DND-41 (cell line): Measurements from ENCODE around the gene DDO.

Experiments
- ATAC-seq: fragments of 200-7000 bp; cut with Tn5 transposase; 3 replicates; pipeline ENCODE4 v1.9.1; 2021; ENCODE audit warnings: low read depth; ENCODE audit not compliant: insufficient read depth
- DNase-seq: peaks from one replicate; pipeline ENCODE4 v3.0.0-alpha.2; 2020
- H2AFZ ChIP-seq: 2 replicates; pipeline ENCODE4 v1.6.0; 2012; ENCODE audit warnings: low read depth, low read length
- H3K27ac ChIP-seq: 2 replicates; pipeline ENCODE4 v1.5.1; 2012; ENCODE audit warnings: low read length, inconsistent platforms
- H3K27me3 ChIP-seq: fragments of 200-600 bp; sonication (generic); 2 replicates; pipeline ENCODE4 v1.6.0; 2012; ENCODE audit warnings: low read length, mild to moderate bottlenecking, inconsistent platforms; ENCODE audit not compliant: insufficient read depth, poor library complexity
- H3K36me3 ChIP-seq: 2 replicates; pipeline ENCODE4 v1.5.1; 2012; ENCODE audit warnings: low read length, inconsistent platforms; ENCODE audit not compliant: insufficient read depth
- H3K4me1 ChIP-seq: 2 replicates; pipeline ENCODE4 v1.5.1; 2012; ENCODE audit warnings: mild to moderate bottlenecking, low read length; ENCODE audit not compliant: insufficient read depth
- H3K4me2 ChIP-seq: 2 replicates; pipeline ENCODE4 v1.6.0; 2012; ENCODE audit warnings: mild to moderate bottlenecking, moderate library complexity, low read length, inconsistent platforms; ENCODE audit not compliant: insufficient read depth
- H3K4me3 ChIP-seq, 2 experiments: fragments of 200-600 bp in 1 of 2; shearing (Covaris generic) in 1 of 2; 2 replicates each; pipeline ENCODE4 v1.5.1; 2012 to 2016; ENCODE audit warnings: inconsistent platforms in 2 of 2, low read length in 2 of 2, mild to moderate bottlenecking in 2 of 2, low read depth in 1 of 2, moderate library complexity in 1 of 2
- H3K79me2 ChIP-seq: 2 replicates; pipeline ENCODE4 v1.6.0; 2012; ENCODE audit warnings: low read length, inconsistent platforms; ENCODE audit not compliant: insufficient read depth
- H3K9ac ChIP-seq: 2 replicates; pipeline ENCODE4 v1.6.0; 2012; ENCODE audit warnings: low read depth, mild to moderate bottlenecking, inconsistent platforms, low read length, moderate library complexity
- H3K9me3 ChIP-seq: 2 replicates; pipeline ENCODE4 v1.5.1; 2012; ENCODE audit warnings: low read length, moderate library complexity, mild to moderate bottlenecking, inconsistent platforms; ENCODE audit not compliant: insufficient read depth, severe bottlenecking
- H4K20me1 ChIP-seq: 2 replicates; pipeline ENCODE4 v1.6.0; 2012; ENCODE audit warnings: low read length; ENCODE audit not compliant: insufficient read depth
- EZH2 ChIP-seq: IDR thresholded peaks from 3 replicates; pipeline ENCODE4 v1.6.1; 2012; ENCODE audit warnings: borderline replicate concordance, low read depth, mild to moderate bottlenecking, moderate library complexity, low read length, inconsistent platforms; ENCODE audit not compliant: severe bottlenecking
- TF ChIP-seq, protein P1 (sequence below): IDR thresholded peaks from 2 replicates; pipeline ENCODE4 v1.5.1; 2012; ENCODE audit warnings: borderline replicate concordance, low read length, moderate library complexity, mild to moderate bottlenecking; ENCODE audit not compliant: poor library complexity, severe bottlenecking; ENCODE audit errors: extremely low read depth

The DDO gene

DNA sequence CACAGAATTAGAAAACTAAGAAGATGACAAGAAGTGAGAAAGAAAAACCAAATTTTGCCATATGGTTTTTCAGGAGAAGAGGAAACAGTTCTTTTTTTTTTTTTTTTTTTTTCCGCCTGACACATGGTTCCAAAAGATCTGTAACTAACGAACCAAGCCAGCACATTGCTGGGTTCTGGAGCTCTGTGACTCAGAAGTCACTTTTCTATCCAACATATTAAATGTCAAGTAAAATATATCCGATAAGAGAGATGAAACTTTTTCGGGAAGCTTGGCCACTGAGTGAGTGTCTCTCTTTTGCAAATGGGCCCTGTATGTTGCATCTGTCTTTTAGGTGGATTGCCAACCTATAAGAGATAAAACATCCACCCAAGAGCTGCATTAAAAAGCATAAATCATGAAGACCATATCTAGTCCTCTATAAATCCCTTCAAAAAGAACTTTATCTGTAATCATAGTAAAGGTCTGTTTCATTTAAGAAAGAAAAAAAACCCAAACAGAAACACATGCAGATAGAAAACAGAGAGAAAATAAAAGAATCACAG, 61.8 kb downstream of the DDO start:
- ATAC-seq (no peak), DNase-seq (no peak)
- Histone ChIP-seq H3K27ac (no peak overlapping the region), H3K4me1 (no peaks in the 10 kb centered on the region), H3K9me3 (no peaks in the 10 kb centered on the region), H2AFZ (no peak overlapping the region), H3K4me2 (no peak overlapping the region), H4K20me1 (no peaks in the 10 kb centered on the region), H3K36me3 (no peaks in the 10 kb centered on the region), H3K4me3 (no peak overlapping the region), H3K79me2 (no peaks in the 10 kb centered on the region), H3K27me3 (no peaks in the 10 kb centered on the region), H3K9ac (no peak overlapping the region)
- TF ChIP-seq EZH2 = no peak
- TF ChIP-seq, protein P1, sequence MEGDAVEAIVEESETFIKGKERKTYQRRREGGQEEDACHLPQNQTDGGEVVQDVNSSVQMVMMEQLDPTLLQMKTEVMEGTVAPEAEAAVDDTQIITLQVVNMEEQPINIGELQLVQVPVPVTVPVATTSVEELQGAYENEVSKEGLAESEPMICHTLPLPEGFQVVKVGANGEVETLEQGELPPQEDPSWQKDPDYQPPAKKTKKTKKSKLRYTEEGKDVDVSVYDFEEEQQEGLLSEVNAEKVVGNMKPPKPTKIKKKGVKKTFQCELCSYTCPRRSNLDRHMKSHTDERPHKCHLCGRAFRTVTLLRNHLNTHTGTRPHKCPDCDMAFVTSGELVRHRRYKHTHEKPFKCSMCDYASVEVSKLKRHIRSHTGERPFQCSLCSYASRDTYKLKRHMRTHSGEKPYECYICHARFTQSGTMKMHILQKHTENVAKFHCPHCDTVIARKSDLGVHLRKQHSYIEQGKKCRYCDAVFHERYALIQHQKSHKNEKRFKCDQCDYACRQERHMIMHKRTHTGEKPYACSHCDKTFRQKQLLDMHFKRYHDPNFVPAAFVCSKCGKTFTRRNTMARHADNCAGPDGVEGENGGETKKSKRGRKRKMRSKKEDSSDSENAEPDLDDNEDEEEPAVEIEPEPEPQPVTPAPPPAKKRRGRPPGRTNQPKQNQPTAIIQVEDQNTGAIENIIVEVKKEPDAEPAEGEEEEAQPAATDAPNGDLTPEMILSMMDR = no peak

- no peaks in the 10 kb centered on the region for H3K36me3 ChIP-seq
- no peaks in the 10 kb centered on the region for H3K27me3 ChIP-seq
- no peak overlapping the region for H3K4me3 ChIP-seq
- DNase-seq = no peak
- no peak overlapping the region for H3K9ac ChIP-seq
- no peaks in the 10 kb centered on the region for H4K20me1 ChIP-seq
- H3K79me2 ChIP-seq = no peaks in the 10 kb centered on the region
- no peak overlapping the region for H3K27ac ChIP-seq
- TF ChIP-seq, protein P1 = no peak
- no peak for TF ChIP-seq EZH2
- H3K4me1 ChIP-seq = no peaks in the 10 kb centered on the region
- no peak overlapping the region for H2AFZ ChIP-seq
- no peaks in the 10 kb centered on the region for H3K9me3 ChIP-seq
- ATAC-seq = no peak
- H3K4me2 ChIP-seq = no peak overlapping the region
Observed at GRCh38 chr6:110352563-110353262, 62.7 kb downstream of the DDO start.

DNA sequence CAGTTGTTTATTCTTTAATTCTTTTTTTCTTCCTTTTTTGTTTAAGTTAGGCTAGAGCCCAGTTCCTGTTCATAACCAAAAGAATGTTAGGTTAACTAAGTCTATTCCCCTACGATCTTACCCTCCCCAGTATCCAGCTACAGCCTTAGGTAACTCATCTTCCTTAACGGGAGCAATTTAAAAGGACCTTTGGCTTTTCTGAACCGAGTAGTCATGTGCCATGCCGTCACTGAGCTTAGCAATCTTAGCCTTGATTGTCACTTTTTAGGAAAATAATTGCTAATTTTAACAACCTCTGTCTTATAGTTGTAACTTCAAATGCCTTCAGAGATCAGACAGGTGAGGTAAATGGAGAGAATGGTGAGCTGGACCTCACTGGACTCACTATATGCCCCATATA, 63.4 kb downstream of the DDO start:
- Histone ChIP-seq H3K36me3 (no peaks in the 10 kb centered on the region), H3K9me3 (no peaks in the 10 kb centered on the region), H3K4me1 (no peaks in the 10 kb centered on the region), H3K9ac (no peak overlapping the region), H3K4me3 (no peak overlapping the region), H2AFZ (no peak overlapping the region), H3K79me2 (no peaks in the 10 kb centered on the region), H3K27me3 (no peaks in the 10 kb centered on the region), H3K4me2 (no peak overlapping the region), H3K27ac (no peak overlapping the region), H4K20me1 (no peaks in the 10 kb centered on the region)
- DNase-seq (no peak), ATAC-seq (no peak)
- TF ChIP-seq EZH2 = no peak
- TF ChIP-seq, protein P1 = no peak
